ENCODE results near the gene AGPAT1.

DNA sequence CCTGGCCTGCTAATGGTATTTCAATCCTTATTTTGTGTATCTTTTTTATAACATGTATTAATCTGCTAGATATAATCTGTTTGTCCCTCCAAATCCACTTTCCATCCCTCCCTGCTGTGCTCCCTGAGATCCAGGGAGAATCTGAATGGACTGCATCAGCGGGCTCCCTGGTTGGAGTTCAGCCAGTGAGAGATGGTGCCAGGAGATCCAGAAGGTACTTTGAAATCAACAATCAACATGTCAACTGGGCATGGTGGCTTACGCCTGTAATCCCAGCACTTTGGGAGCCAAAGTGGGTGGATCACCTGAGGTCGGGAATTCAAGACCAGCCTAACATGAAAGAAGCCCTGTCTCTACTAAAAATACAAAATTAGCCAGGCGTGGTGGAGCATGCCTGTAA lies 52.2 kb downstream of the AGPAT1 start:
- no peak for TF ChIP-seq POLR2A (IDR thresholded peaks at IDR 0.05)
- TF ChIP-seq, protein P1, sequence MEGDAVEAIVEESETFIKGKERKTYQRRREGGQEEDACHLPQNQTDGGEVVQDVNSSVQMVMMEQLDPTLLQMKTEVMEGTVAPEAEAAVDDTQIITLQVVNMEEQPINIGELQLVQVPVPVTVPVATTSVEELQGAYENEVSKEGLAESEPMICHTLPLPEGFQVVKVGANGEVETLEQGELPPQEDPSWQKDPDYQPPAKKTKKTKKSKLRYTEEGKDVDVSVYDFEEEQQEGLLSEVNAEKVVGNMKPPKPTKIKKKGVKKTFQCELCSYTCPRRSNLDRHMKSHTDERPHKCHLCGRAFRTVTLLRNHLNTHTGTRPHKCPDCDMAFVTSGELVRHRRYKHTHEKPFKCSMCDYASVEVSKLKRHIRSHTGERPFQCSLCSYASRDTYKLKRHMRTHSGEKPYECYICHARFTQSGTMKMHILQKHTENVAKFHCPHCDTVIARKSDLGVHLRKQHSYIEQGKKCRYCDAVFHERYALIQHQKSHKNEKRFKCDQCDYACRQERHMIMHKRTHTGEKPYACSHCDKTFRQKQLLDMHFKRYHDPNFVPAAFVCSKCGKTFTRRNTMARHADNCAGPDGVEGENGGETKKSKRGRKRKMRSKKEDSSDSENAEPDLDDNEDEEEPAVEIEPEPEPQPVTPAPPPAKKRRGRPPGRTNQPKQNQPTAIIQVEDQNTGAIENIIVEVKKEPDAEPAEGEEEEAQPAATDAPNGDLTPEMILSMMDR (IDR thresholded peaks at IDR 0.05) = no peak

Measured in esophagus squamous epithelium (tissue), 4 donors.